HG02852 (cell line): ENCODE data around the gene DCTN2.
"Not testable (repeated sequence)": the region's sequence is repeated elsewhere in the genome, so short reads cannot be mapped to it uniquely, and the experiment has no call there.

Experiments used
- ATAC-seq: cut with Tn5 transposase; IDR thresholded peaks from one replicate; pipeline ENCODE4 v1.9.1; 2021; ENCODE audit warnings: mild to moderate bottlenecking, moderate library complexity; ENCODE audit not compliant: unreplicated experiment

DCTN2 gene

DNA sequence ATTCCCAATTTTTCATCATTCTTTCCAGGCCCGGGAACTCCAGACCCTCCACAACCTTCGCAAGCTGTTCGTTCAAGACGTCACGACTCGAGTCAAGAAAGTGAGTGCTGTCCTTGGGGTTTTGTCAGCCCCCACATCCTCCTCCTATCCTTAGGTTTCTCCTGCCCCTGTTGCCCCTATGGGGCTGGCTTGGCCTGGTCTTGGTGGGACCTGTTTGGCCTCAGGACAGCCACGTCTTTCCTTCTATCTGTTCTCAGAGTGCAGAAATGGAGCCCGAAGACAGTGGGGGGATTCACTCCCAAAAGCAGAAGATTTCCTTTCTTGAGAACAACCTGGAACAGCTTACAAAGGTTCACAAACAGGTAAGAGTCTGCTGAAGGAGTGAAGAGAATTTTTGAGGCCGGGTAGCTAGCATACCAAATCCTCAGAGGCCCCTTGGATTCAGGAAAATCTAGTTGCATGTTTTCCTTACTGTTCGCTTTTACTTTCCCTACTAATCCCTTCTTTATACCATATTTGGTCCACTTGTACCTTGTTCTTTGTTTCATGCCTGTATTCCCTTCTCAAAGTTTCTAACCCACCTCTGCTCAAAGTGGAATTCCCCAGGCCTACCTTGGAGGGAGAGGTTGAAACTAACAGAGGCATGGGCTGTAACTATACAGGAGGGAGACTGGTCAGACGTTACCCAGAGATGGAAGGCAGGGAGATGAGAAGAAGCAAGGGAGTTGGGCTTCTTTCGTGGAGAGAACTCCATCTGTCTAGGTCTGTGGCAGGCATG lies 31.2 kb upstream of the DCTN2 start:
- ATAC-seq, result no peak

- ATAC-seq, result no peak
These were observed 29.7 kb upstream of the DCTN2 start for GRCh38 chr12:57576613-57577160.

GRCh38 chr12:57575771-57576612 lies 29.0 kb upstream of the DCTN2 start:
- ATAC-seq, result no peak

DNA sequence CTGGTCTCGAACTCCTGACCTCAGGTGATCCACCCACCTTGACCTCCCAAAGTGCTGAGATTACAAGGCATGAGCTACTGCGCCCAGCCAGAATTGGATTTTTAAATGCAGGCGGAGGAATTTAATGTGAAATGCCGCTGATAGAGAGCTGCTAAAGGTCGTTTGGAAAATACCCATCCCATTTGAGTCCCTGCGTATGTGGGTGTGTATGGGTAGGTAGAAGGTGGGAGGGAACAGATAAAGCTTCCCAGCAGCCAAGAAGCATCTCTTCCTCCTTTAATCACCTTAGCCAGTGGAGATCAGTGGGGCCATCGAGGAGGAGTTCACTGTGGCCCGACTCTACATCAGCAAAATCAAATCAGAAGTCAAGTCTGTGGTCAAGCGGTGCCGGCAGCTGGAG lies 27.8 kb upstream of the DCTN2 start:
- ATAC-seq, result no peak

DNA sequence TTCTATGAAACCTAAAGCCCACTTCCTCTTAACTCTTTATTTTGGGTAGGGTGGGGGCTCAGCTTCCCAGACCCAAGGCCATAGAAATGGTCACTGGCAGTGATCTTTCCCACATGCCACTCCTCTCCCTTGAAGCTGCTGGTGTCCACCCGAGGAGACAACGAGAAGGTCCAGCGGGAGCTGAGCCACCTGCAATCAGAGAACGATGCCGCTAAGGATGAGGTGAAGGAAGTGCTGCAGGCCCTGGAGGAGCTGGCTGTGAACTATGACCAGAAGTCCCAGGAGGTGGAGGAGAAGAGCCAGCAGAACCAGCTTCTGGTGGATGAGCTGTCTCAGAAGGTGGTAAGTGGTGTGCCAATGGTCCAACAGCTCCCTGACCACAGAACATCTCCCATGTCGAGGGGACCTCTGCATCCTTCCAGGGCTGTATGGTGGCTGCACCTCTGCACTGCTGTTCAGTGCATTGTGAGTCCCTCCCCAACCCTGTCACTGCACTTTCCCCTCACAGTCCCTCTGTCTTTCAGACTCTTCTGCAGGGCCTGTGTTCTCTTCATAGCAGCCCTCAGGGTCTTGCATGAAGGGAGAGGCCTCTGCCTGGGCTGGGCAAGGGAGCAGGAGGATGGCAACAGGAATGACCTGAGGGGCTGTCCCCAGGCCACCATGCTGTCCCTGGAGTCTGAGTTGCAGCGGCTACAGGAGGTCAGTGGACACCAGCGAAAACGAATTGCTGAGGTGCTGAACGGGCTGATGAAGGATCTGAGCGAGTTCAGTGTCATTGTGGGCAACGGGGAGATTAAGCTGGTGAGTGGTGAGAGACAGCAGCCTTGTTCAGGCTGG lies 25.2 kb upstream of the DCTN2 start:
- ATAC-seq, result no peak

DNA sequence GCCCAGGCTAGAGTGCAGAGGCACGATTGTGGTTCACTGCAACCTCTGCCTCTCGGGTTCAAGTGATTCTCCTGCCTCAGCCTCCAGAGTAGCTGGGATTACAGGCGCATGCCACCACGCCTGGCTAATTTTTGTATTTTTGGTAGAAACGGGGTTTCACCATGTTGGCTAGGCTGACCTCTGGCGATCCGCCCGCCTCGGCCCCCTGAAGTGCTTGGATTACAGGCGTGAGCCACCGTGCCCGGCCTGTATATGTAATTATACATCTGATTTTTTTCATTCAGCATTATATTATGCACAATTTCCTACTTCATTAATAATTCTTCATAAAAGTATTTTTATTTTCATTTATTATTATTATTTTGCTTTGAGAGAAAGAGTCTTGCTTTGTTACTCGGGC lies 23.4 kb upstream of the DCTN2 start:
- not testable (repeated sequence) for ATAC-seq

DNA sequence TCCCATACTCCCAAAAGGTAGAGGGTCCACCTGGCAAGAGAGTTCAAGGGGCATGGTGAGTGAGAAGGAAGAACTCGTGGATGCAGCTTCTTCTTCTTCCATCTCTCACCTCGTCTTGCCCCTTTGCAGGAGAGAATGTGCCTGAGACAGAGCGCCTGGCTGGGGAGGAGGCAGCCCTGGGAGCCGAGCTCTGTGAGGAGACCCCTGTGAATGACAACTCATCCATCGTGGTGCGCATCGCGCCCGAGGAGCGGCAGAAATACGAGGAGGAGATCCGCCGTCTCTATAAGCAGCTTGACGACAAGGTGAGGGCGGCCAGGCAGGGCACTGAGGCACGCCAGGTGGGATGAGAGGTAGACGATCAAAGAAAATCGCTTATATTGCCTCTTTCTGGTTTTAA lies 22.9 kb upstream of the DCTN2 start:
- ATAC-seq, result no peak

DNA sequence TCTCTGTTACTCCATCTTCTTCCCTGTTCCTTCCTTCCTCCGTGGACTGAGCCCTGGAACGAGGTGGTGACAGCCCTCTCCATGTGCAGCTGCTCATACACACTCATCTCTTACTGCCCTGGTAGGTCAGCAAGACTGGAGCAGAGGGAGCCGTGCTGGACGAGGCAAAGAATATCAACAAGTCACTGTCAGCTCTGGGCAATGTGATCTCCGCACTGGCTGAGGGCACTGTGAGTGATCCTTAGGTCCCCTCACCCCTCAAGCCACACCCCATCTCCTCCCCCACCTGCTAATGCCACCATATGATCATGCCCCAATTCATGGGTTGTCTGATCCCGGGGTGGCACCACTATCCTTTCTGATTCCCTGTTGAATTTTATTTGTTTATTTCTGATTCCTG lies 21.8 kb upstream of the DCTN2 start:
- no peak for ATAC-seq

- ATAC-seq, result no peak
These were observed 17.3 kb upstream of the DCTN2 start for GRCh38 chr12:57564178-57564740.

DNA sequence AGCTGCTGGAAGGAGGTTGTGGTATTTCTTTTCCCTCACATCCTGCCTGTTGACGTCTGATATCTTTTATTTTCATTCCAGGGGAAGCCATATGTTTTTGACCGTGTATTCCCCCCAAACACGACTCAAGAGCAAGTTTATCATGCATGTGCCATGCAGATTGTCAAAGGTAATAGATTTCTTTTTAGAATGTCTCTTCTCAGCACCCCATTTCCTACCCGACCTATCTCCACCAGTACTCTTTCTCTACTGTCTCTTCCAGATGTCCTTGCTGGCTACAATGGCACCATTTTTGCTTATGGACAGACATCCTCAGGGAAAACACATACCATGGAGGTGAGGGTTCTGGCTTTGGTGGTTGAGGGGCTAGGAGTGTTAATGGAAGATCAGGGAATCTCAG lies 16.4 kb upstream of the DCTN2 start:
- ATAC-seq, result no peak

GRCh38 chr12:57561117-57561516 lies 14.1 kb upstream of the DCTN2 start:
- ATAC-seq, result not testable (repeated sequence)

DNA sequence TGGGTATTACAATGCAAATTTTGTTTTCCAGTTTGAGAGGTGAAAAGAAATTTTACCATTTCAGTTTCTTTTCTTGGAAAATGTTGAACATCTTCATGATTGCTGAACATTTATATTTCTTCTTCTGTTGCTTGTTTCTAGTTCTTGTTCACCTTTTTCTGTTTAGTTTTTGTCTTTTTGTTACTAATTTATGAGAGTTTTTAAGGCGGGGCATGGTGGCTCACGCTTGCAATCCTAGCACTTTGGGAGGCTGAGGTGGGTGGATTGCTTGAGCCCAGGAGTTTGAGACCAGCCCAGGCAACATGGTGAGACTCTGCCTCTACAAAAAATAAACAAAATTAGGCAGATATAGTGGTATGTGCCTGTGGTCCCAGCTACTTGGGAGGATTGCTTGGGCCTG lies 13.5 kb upstream of the DCTN2 start:
- ATAC-seq, result no peak

DNA sequence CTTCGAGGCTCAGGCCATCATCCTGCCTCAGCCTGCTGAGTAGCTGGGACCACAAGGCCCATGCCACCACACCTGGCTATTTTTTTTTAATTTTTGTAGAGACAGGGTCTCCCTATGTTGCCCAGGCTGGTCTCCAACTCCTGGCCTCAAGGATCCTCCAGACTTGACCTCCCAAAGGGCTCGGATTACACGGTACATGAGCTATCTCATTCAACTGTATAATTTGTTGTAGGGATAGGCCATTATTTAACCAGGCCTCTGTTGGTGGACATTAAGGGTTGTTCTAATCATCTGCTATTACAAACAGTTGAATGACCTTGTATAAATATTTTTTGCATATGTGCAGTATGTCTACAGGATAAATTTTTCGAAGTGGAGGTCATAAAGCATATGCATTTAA lies 11.9 kb upstream of the DCTN2 start:
- no peak for ATAC-seq

DNA sequence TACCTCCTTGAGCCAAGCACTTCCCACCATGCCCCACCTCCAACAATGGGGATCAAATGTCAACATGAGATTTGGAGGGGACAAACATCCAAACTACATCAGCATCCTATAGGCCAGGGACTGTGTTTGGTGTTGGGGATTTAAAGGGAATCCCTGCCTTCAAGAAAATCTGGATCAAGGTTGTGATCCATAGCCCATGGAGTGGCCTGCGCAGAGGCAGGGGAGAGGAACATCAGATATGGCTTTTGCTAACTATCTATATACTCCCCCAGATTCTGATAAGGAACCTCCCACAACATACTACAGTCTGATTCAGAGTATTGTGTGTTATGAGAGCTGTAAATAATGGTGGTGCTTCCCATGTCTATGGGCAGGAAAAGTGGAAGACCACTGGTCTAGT lies 7.9 kb upstream of the DCTN2 start:
- ATAC-seq, result no peak

DNA sequence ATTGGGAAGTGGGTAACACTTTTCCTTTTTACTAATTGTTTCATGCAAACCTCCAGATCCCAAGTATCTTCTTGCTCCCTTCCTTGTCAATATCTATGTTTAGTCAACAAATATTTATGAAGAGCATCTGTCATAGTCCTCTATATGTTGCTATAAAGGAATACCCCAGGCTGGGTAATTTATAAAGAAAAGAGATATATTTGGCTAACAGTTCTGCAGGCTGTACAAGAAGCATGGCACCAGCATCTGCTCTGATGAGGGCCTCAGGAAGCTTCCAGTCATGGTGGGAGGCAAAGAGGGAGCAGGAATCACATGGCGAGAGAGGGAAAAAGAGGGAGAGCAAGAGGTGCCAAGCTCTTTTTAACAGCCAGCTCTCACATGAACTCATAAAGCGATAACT lies 7.5 kb upstream of the DCTN2 start:
- ATAC-seq, result no peak

GRCh38 chr12:57553343-57554202 lies 6.6 kb upstream of the DCTN2 start:
- no peak for ATAC-seq

DNA sequence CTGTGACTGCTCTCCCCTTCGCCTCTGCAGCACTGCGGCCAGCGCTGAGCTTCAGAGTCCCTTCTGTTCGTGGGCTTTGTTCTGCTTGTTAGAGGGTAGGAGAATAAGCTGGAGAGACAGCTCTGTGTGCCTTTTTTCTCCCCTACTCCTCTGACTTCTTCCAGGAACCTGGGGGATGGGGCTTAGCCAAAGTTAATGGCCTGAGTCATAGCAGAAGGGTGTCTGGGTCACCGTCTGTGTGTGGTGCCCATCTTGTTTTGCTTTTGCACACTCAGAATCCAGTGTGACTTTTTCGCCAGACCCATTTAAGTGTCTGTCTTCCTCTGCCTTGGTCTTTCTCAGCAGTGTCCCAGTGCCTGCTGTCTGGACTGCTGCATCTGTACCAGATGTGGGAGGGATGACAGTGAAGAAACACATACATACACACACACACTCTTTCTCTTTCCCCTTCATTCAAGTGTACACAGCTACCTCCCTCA lies 5.9 kb upstream of the DCTN2 start:
- ATAC-seq, result no peak

GRCh38 chr12:57552306-57552651 lies 5.3 kb upstream of the DCTN2 start:
- no peak for ATAC-seq

DNA sequence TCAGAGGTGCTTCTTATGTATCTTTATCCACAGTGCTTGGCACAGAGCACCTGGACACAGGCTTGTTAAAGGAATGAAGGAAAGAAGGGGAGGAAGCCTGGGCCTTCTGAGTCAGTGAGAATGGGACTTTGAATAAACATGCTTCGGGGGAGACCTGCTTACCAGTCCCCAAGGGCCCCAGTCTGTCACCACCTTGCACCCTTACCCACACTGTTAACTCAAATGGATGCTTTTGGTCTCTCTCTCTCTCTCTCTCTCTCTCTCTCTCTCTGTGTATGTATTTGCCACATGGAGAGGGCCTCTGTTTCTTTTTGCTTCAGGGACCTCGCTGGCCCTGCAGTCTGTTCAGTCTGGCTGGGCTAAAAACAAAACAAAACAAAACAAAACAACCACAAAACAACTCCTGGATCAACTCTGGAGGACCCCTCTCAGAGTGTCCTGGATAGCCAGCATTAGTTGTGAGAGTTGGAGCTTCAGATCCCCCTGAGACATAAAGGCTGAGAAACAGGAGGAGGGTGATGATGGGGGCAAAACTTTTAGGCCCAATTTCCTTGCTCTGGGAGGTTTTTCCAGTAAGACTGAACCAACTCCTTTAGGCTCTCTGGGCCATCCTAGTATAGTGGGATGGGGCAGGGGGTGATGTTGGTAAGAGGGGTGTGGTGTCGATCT lies 4.8 kb upstream of the DCTN2 start:
- no peak for ATAC-seq
